ENCODE results near the gene CDH4.
"Not testable (repeated sequence)": the region's sequence is repeated elsewhere in the genome, so short reads cannot be mapped to it uniquely, and the experiment has no call there.

Gene CDH4

GRCh38 chr20:61979090-61979489 is 727.0 kb downstream of the CDH4 start:
- no peak for DNase-seq (ENCODE audit: low spot score)

GRCh38 chr20:61979701-61980635 is 727.9 kb downstream of the CDH4 start:
- no peak for DNase-seq (ENCODE audit: low spot score)

DNA sequence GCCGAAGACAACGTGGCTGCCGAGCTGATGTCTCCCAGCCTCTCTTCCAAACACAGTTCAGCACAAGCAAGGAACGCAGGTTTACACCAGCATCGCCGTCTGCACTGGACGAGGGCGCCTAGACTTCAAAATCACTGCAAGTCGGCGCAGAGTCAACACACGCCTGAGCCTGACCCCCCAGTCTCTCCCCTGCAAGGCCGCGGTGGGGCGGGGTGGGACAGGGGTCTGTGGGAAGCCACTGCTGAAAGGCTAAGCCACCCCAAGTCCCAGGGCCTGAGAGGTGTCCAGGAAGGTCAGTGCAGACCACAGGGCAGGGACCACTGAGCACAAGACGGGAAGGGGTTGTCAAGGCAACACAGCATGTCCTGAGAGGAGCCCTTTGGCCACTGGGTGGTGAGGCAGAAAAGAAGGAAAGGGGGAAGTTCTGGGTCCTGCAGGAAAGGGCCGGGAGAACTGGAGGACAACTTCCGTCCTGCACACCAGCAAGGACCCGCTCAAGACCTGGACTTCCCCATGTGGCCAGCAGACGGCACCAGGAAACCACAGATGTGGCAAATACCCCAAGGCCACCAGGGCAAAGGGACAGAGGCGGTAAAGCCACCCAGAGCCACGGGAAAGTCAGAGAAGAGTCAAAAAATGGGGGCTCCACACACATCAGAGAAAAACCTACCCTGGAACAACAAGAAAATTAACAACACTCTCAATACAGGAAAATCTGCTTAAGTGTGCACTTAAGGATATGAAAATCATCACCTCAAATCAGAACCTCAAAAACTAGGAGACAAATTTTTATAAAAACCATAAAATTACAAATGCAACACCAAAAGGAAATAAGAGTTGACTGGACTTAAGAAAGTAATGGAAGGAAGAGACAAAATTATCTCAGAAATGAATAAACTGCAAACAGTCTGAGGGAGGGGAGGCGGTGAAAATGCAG is 728.9 kb downstream of the CDH4 start:
- DNase-seq (ENCODE audit: low spot score): no peak

- not testable (repeated sequence) for DNase-seq (ENCODE audit: low spot score)
These were observed 729.6 kb downstream of the CDH4 start for GRCh38 chr20:61981691-61982090.

GRCh38 chr20:61982191-61982950 is 730.3 kb downstream of the CDH4 start:
- DNase-seq (ENCODE audit: low spot score): no peak

GRCh38 chr20:61982951-61983315 is 730.9 kb downstream of the CDH4 start:
- DNase-seq (ENCODE audit: low spot score): no peak

GRCh38 chr20:61983965-61984364 is 731.9 kb downstream of the CDH4 start:
- no peak for DNase-seq (ENCODE audit: low spot score)

GRCh38 chr20:61984431-61984830 is 732.4 kb downstream of the CDH4 start:
- not testable (repeated sequence) for DNase-seq (ENCODE audit: low spot score)

- no peak for DNase-seq (ENCODE audit: low spot score)
These were observed 733.0 kb downstream of the CDH4 start for GRCh38 chr20:61985096-61985495.

GRCh38 chr20:61986762-61987321 is 734.8 kb downstream of the CDH4 start:
- no peak for DNase-seq (ENCODE audit: low spot score)

DNA sequence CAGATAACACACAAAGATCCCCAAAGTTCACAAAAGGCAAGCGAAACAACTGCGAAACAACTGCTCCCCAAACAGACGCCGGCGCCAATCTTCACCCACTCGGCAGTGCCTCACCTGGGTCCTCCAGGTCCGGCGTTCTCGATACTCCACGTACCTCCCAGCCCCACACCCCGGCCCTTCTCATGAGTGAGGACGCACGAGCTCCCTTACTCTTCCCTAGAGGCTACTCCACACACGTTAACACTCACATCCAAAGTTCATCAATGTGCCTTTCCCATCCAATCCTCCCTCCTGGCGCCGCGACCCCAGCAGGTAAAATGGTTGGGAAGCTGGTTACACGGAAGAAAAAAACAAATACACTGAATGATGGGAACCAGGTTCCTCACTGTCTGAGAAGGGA is 736.6 kb downstream of the CDH4 start:
- DNase-seq (ENCODE audit: low spot score): no peak

GRCh38 chr20:61989741-61990140 is 737.7 kb downstream of the CDH4 start:
- no peak for DNase-seq (ENCODE audit: low spot score)
